Activated naive CD8-positive, alpha-beta T cell (primary cell): ENCODE measurements around the gene POT1.

Experiments used
- H3K27ac Mint-ChIP-seq: one replicate; pipeline ENCODE4 v1.8.0; 2021; ENCODE audit warnings: mixed read lengths
- H3K27me3 Mint-ChIP-seq: one replicate; pipeline ENCODE4 v1.8.0; 2021; ENCODE audit warnings: mixed read lengths
- H3K36me3 Mint-ChIP-seq: one replicate; pipeline ENCODE4 v1.8.0; 2021; ENCODE audit warnings: mixed read lengths
- H3K4me1 Mint-ChIP-seq: one replicate; pipeline ENCODE4 v1.8.0; 2021; ENCODE audit warnings: low read depth, mixed read lengths
- H3K4me3 Mint-ChIP-seq: one replicate; pipeline ENCODE4 v1.8.0; 2021; ENCODE audit warnings: mild to moderate bottlenecking, mixed read lengths
- H3K9me3 Mint-ChIP-seq: one replicate; pipeline ENCODE4 v1.8.0; 2021; ENCODE audit warnings: low read depth, mixed read lengths

The POT1 gene

GRCh38 chr7:124930655-124931597, 1.3 kb upstream of the POT1 start:
- Mint-ChIP-seq H3K27me3 (no peaks in the 10 kb centered on the region), H3K36me3 (peaks cover 7% of the 10 kb centered on the region), H3K4me1 (peaks cover 40% of the 10 kb centered on the region), H3K4me3 (peak overlapping the region; percentile 62), H3K27ac (no peak overlapping the region), H3K9me3 (no peaks in the 10 kb centered on the region)

GRCh38 chr7:124930173-124930623, 573 bp upstream of the POT1 start:
- Mint-ChIP-seq H3K9me3 (no peaks in the 10 kb centered on the region), H3K36me3 (peaks cover 12% of the 10 kb centered on the region), H3K4me1 (peaks cover 46% of the 10 kb centered on the region), H3K4me3 (peak overlapping the region; percentile 99), H3K27me3 (no peaks in the 10 kb centered on the region), H3K27ac (peak overlapping the region; percentile 97)

GRCh38 chr7:124924906-124925305, 4.7 kb downstream of the POT1 start:
- Mint-ChIP-seq H3K27ac (no peak overlapping the region), H3K36me3 (peaks cover 19% of the 10 kb centered on the region), H3K27me3 (no peaks in the 10 kb centered on the region), H3K9me3 (no peaks in the 10 kb centered on the region), H3K4me1 (peaks cover 77% of the 10 kb centered on the region), H3K4me3 (no peak overlapping the region)

- Mint-ChIP-seq H3K9me3 (no peaks in the 10 kb centered on the region), H3K27ac (no peak overlapping the region), H3K4me1 (peaks cover 60% of the 10 kb centered on the region), H3K27me3 (no peaks in the 10 kb centered on the region), H3K4me3 (no peak overlapping the region), H3K36me3 (peaks cover 22% of the 10 kb centered on the region)
Observed at GRCh38 chr7:124922200-124922599, 7.4 kb downstream of the POT1 start.

- Mint-ChIP-seq H3K27ac (no peak overlapping the region), H3K9me3 (no peaks in the 10 kb centered on the region), H3K27me3 (no peaks in the 10 kb centered on the region), H3K36me3 (peaks cover 11% of the 10 kb centered on the region), H3K4me3 (no peak overlapping the region), H3K4me1 (peaks cover 40% of the 10 kb centered on the region)
Observed at GRCh38 chr7:124919841-124920240, 9.8 kb downstream of the POT1 start.

- peaks cover 10% of the 10 kb centered on the region for H3K36me3 Mint-ChIP-seq
Observed at GRCh38 chr7:124918662-124919061, 11.0 kb downstream of the POT1 start.

GRCh38 chr7:124915242-124915641, 14.4 kb downstream of the POT1 start:
- H3K4me3 Mint-ChIP-seq = no peak overlapping the region
- no peak overlapping the region for H3K27ac Mint-ChIP-seq
- no peaks in the 10 kb centered on the region for H3K9me3 Mint-ChIP-seq
- peaks cover 14% of the 10 kb centered on the region for H3K4me1 Mint-ChIP-seq
- H3K27me3 Mint-ChIP-seq = no peaks in the 10 kb centered on the region
- H3K36me3 Mint-ChIP-seq = peaks cover 15% of the 10 kb centered on the region

More at GRCh38 chr7:124918662-124919061, 11.0 kb downstream of the POT1 start:
- Mint-ChIP-seq H3K4me1 (peaks cover 29% of the 10 kb centered on the region), H3K9me3 (no peaks in the 10 kb centered on the region), H3K4me3 (no peak overlapping the region), H3K27me3 (no peaks in the 10 kb centered on the region), H3K27ac (no peak overlapping the region)

- Mint-ChIP-seq H3K36me3 (peaks cover 15% of the 10 kb centered on the region), H3K9me3 (no peaks in the 10 kb centered on the region), H3K4me3 (no peak overlapping the region), H3K4me1 (peaks cover 11% of the 10 kb centered on the region), H3K27me3 (no peaks in the 10 kb centered on the region), H3K27ac (no peak overlapping the region)
Observed at GRCh38 chr7:124914298-124914697, 15.3 kb downstream of the POT1 start.

- H3K4me1 Mint-ChIP-seq = peaks cover 9% of the 10 kb centered on the region
- no peaks in the 10 kb centered on the region for H3K27me3 Mint-ChIP-seq
- H3K36me3 Mint-ChIP-seq = peaks cover 17% of the 10 kb centered on the region
- H3K9me3 Mint-ChIP-seq = no peaks in the 10 kb centered on the region
- H3K27ac Mint-ChIP-seq = no peak overlapping the region
- H3K4me3 Mint-ChIP-seq = no peak overlapping the region
Observed at GRCh38 chr7:124912972-124913371, 16.7 kb downstream of the POT1 start.

GRCh38 chr7:124909808-124910207, 19.8 kb downstream of the POT1 start:
- Mint-ChIP-seq H3K9me3 (no peaks in the 10 kb centered on the region), H3K27ac (no peak overlapping the region), H3K4me3 (no peak overlapping the region), H3K36me3 (peaks cover 25% of the 10 kb centered on the region), H3K27me3 (no peaks in the 10 kb centered on the region), H3K4me1 (peaks cover 13% of the 10 kb centered on the region)

GRCh38 chr7:124908259-124908658, 21.4 kb downstream of the POT1 start:
- H3K36me3 Mint-ChIP-seq = peaks cover 25% of the 10 kb centered on the region
- no peaks in the 10 kb centered on the region for H3K27me3 Mint-ChIP-seq
- no peak overlapping the region for H3K4me3 Mint-ChIP-seq

GRCh38 chr7:124907490-124907889, 22.1 kb downstream of the POT1 start:
- Mint-ChIP-seq H3K4me1 (peaks cover 35% of the 10 kb centered on the region), H3K27me3 (no peaks in the 10 kb centered on the region), H3K4me3 (no peak overlapping the region), H3K36me3 (peaks cover 23% of the 10 kb centered on the region), H3K9me3 (no peaks in the 10 kb centered on the region), H3K27ac (no peak overlapping the region)

More at GRCh38 chr7:124908259-124908658, 21.4 kb downstream of the POT1 start:
- H3K4me1 Mint-ChIP-seq = peaks cover 28% of the 10 kb centered on the region
- no peaks in the 10 kb centered on the region for H3K9me3 Mint-ChIP-seq
- no peak overlapping the region for H3K27ac Mint-ChIP-seq

- no peak overlapping the region for H3K4me3 Mint-ChIP-seq
- no peaks in the 10 kb centered on the region for H3K27me3 Mint-ChIP-seq
- peaks cover 15% of the 10 kb centered on the region for H3K4me1 Mint-ChIP-seq
- no peak overlapping the region for H3K27ac Mint-ChIP-seq
- H3K9me3 Mint-ChIP-seq = no peaks in the 10 kb centered on the region
- peaks cover 24% of the 10 kb centered on the region for H3K36me3 Mint-ChIP-seq
Observed at GRCh38 chr7:124898531-124898930, 31.1 kb downstream of the POT1 start.

- peaks cover 25% of the 10 kb centered on the region for H3K36me3 Mint-ChIP-seq
- no peaks in the 10 kb centered on the region for H3K9me3 Mint-ChIP-seq
- peaks cover 7% of the 10 kb centered on the region for H3K4me1 Mint-ChIP-seq
Observed at GRCh38 chr7:124896001-124896400, 33.6 kb downstream of the POT1 start.

GRCh38 chr7:124893140-124893827, 36.3 kb downstream of the POT1 start:
- H3K27ac Mint-ChIP-seq = no peak overlapping the region
- peaks cover 37% of the 10 kb centered on the region for H3K36me3 Mint-ChIP-seq
- no peak overlapping the region for H3K4me3 Mint-ChIP-seq
- no peaks in the 10 kb centered on the region for H3K27me3 Mint-ChIP-seq
- no peaks in the 10 kb centered on the region for H3K9me3 Mint-ChIP-seq
- peaks cover 7% of the 10 kb centered on the region for H3K4me1 Mint-ChIP-seq

More at GRCh38 chr7:124896001-124896400, 33.6 kb downstream of the POT1 start:
- Mint-ChIP-seq H3K27ac (no peak overlapping the region), H3K27me3 (no peaks in the 10 kb centered on the region), H3K4me3 (no peak overlapping the region)
